Activated naive CD8-positive, alpha-beta T cell treated with anti-CD3 and anti-CD28 coated beads, Interleukin-2, amount 50 U/mL, for 24 hours (primary cell): ENCODE data around the gene LILRB3.
"Not testable (repeated sequence)": the region's sequence is repeated elsewhere in the genome, so short reads cannot be mapped to it uniquely, and the experiment has no call there.

Source experiments
- ATAC-seq: fragments of 150-1000 bp; cut with Tn5 transposase; one replicate; pipeline ENCODE4 v1.10.0; 2021
- DNase-seq: peaks from one replicate; pipeline ENCODE4 v3.0.0; 2021
- H3K27ac Mint-ChIP-seq: one replicate; pipeline ENCODE4 v1.8.0; 2021; ENCODE audit warnings: mild to moderate bottlenecking, mixed read lengths
- H3K27me3 Mint-ChIP-seq: one replicate; pipeline ENCODE4 v1.8.0; 2021; ENCODE audit warnings: mixed read lengths
- H3K36me3 Mint-ChIP-seq: one replicate; pipeline ENCODE4 v1.8.0; 2021; ENCODE audit warnings: low read depth, mixed read lengths
- H3K4me1 Mint-ChIP-seq: one replicate; pipeline ENCODE4 v1.8.0; 2021; ENCODE audit warnings: mixed read lengths
- H3K4me3 Mint-ChIP-seq: one replicate; pipeline ENCODE4 v1.8.0; 2021; ENCODE audit warnings: mild to moderate bottlenecking, moderate library complexity, mixed read lengths
- H3K9me3 Mint-ChIP-seq: one replicate; pipeline ENCODE4 v1.8.0; 2021; ENCODE audit warnings: mixed read lengths

LILRB3 gene

GRCh38 chr19:54229146-54229545 is 6.3 kb upstream of the LILRB3 start:
- H3K9me3 Mint-ChIP-seq = no peaks in the 10 kb centered on the region
- no peak for ATAC-seq
- no peaks in the 10 kb centered on the region for H3K36me3 Mint-ChIP-seq
- no peak for DNase-seq
- peaks cover 6% of the 10 kb centered on the region for H3K4me1 Mint-ChIP-seq
- peaks cover 33% of the 10 kb centered on the region for H3K27me3 Mint-ChIP-seq
- no peak overlapping the region for H3K4me3 Mint-ChIP-seq
- H3K27ac Mint-ChIP-seq = no peak overlapping the region

GRCh38 chr19:54224619-54225018 is 1.8 kb upstream of the LILRB3 start:
- not testable (repeated sequence) for H3K9me3 Mint-ChIP-seq, H3K27ac Mint-ChIP-seq, H3K36me3 Mint-ChIP-seq, DNase-seq, ATAC-seq, H3K4me1 Mint-ChIP-seq, H3K4me3 Mint-ChIP-seq
- peaks cover 26% of the 10 kb centered on the region for H3K27me3 Mint-ChIP-seq

GRCh38 chr19:54223937-54224281 is 1.1 kb upstream of the LILRB3 start:
- H3K4me3 Mint-ChIP-seq, H3K4me1 Mint-ChIP-seq, ATAC-seq, H3K27ac Mint-ChIP-seq, DNase-seq, H3K9me3 Mint-ChIP-seq, H3K36me3 Mint-ChIP-seq: not testable (repeated sequence)
- H3K27me3 Mint-ChIP-seq = peaks cover 22% of the 10 kb centered on the region

- not testable (repeated sequence) for ATAC-seq, H3K36me3 Mint-ChIP-seq, H3K9me3 Mint-ChIP-seq, H3K27ac Mint-ChIP-seq, H3K4me3 Mint-ChIP-seq, H3K4me1 Mint-ChIP-seq, DNase-seq
- peaks cover 20% of the 10 kb centered on the region for H3K27me3 Mint-ChIP-seq
These were observed 600 bp upstream of the LILRB3 start for GRCh38 chr19:54223277-54223936.

GRCh38 chr19:54221947-54222346 is 860 bp downstream of the LILRB3 start:
- H3K4me1 Mint-ChIP-seq, H3K9me3 Mint-ChIP-seq, H3K27ac Mint-ChIP-seq, H3K36me3 Mint-ChIP-seq, DNase-seq, H3K4me3 Mint-ChIP-seq, ATAC-seq: not testable (repeated sequence)
- peaks cover 18% of the 10 kb centered on the region for H3K27me3 Mint-ChIP-seq

GRCh38 chr19:54219702-54220101 is 3.1 kb downstream of the LILRB3 start:
- ATAC-seq, DNase-seq, H3K4me1 Mint-ChIP-seq, H3K4me3 Mint-ChIP-seq, H3K27ac Mint-ChIP-seq, H3K36me3 Mint-ChIP-seq, H3K9me3 Mint-ChIP-seq: not testable (repeated sequence)
- peaks cover 14% of the 10 kb centered on the region for H3K27me3 Mint-ChIP-seq

GRCh38 chr19:54218960-54219661 is 3.7 kb downstream of the LILRB3 start:
- Mint-ChIP-seq H3K36me3 (no peaks in the 10 kb centered on the region), H3K9me3 (no peaks in the 10 kb centered on the region), H3K4me3 (no peak overlapping the region), H3K27me3 (peaks cover 12% of the 10 kb centered on the region), H3K27ac (no peak overlapping the region), H3K4me1 (no peaks in the 10 kb centered on the region)
- no peak for DNase-seq
- ATAC-seq = no peak

- Mint-ChIP-seq H3K4me3 (no peak overlapping the region), H3K4me1 (no peaks in the 10 kb centered on the region), H3K36me3 (no peaks in the 10 kb centered on the region), H3K27ac (no peak overlapping the region), H3K27me3 (peaks cover 4% of the 10 kb centered on the region), H3K9me3 (no peaks in the 10 kb centered on the region)
- DNase-seq (no peak), ATAC-seq (no peak)
These were observed 4.5 kb downstream of the LILRB3 start for GRCh38 chr19:54218259-54218658.

- ATAC-seq, H3K4me1 Mint-ChIP-seq, H3K9me3 Mint-ChIP-seq, H3K27me3 Mint-ChIP-seq, DNase-seq, H3K36me3 Mint-ChIP-seq, H3K27ac Mint-ChIP-seq, H3K4me3 Mint-ChIP-seq: not testable (repeated sequence)
These were observed 5.1 kb downstream of the LILRB3 start for GRCh38 chr19:54217517-54218247.

- peaks cover 1% of the 10 kb centered on the region for H3K4me1 Mint-ChIP-seq
- ATAC-seq (no peak), DNase-seq (no peak)
- H3K27me3 Mint-ChIP-seq = peaks cover 2% of the 10 kb centered on the region
- H3K9me3 Mint-ChIP-seq = no peaks in the 10 kb centered on the region
- no peak overlapping the region for H3K4me3 Mint-ChIP-seq
- H3K36me3 Mint-ChIP-seq = no peaks in the 10 kb centered on the region
- no peak overlapping the region for H3K27ac Mint-ChIP-seq
These were observed 5.9 kb downstream of the LILRB3 start for GRCh38 chr19:54216869-54217268.

- H3K9me3 Mint-ChIP-seq, H3K27me3 Mint-ChIP-seq, ATAC-seq, H3K36me3 Mint-ChIP-seq, H3K4me3 Mint-ChIP-seq, H3K27ac Mint-ChIP-seq, DNase-seq: not testable (repeated sequence)
- peaks cover 19% of the 10 kb centered on the region for H3K4me1 Mint-ChIP-seq
These were observed 8.1 kb downstream of the LILRB3 start for GRCh38 chr19:54214734-54215133.

GRCh38 chr19:54214217-54214616 is 8.6 kb downstream of the LILRB3 start:
- not testable (repeated sequence) for H3K36me3 Mint-ChIP-seq, H3K27me3 Mint-ChIP-seq, ATAC-seq, DNase-seq, H3K9me3 Mint-ChIP-seq, H3K4me3 Mint-ChIP-seq, H3K27ac Mint-ChIP-seq
- peaks cover 24% of the 10 kb centered on the region for H3K4me1 Mint-ChIP-seq

- no peaks in the 10 kb centered on the region for H3K27me3 Mint-ChIP-seq
- H3K9me3 Mint-ChIP-seq = peaks cover 4% of the 10 kb centered on the region
- H3K4me1 Mint-ChIP-seq = peaks cover 54% of the 10 kb centered on the region
- peak overlapping the region; percentile 94 for H3K27ac Mint-ChIP-seq
- ATAC-seq (no peak), DNase-seq (no peak)
- H3K4me3 Mint-ChIP-seq = peak overlapping the region; percentile 29
- H3K36me3 Mint-ChIP-seq = peaks cover 31% of the 10 kb centered on the region
These were observed 11.6 kb downstream of the LILRB3 start for GRCh38 chr19:54211235-54211634.

GRCh38 chr19:54209811-54210494 is 12.9 kb downstream of the LILRB3 start:
- peak overlapping the region; percentile 94 for H3K27ac Mint-ChIP-seq
- peaks cover 67% of the 10 kb centered on the region for H3K4me1 Mint-ChIP-seq
- ATAC-seq (no peak), DNase-seq (peak; percentile 38)
- H3K36me3 Mint-ChIP-seq = peaks cover 43% of the 10 kb centered on the region
- H3K4me3 Mint-ChIP-seq = peak overlapping the region; percentile 29
- H3K9me3 Mint-ChIP-seq = peaks cover 4% of the 10 kb centered on the region
- no peaks in the 10 kb centered on the region for H3K27me3 Mint-ChIP-seq
